A673 (cell line): ENCODE results near the gene SRSF5. TPM values are rescaled to one million over a fixed set of nuclear protein-coding genes. Genes with fewer than 3 reads are reported as not detected.

Source experiments
- BruUV-seq: library from RNA; stranded (reverse); fragments of 400-500 nt; replicated peaks from 2 replicates; lab custom pipeline; 2021; lab: Mats Ljungman, UMichigan
- CTCF ChIA-PET: fragments of 300-600 bp; sonication (Branson Sonifier 250); formaldehyde crosslinking; loops from one replicate; lab custom pipeline; 2022; ENCODE audit warnings: antibody characterized with exemption; lab: Charles Lee
- POLR2A ChIA-PET: fragments of 300-600 bp; sonication (Branson Sonifier 250); formaldehyde crosslinking; loops from one replicate; lab custom pipeline; 2022; ENCODE audit warnings: antibody characterized with exemption; ENCODE audit not compliant: low non-redundant PET; lab: Charles Lee
- DNase-seq: peaks from one replicate; pipeline ENCODE4 v3.0.0-alpha.2; 2015; ENCODE audit warnings: low spot score
- H3K27ac ChIP-seq: fragments of 200-600 bp; sonication (generic); 2 replicates; pipeline ENCODE4 v1.5.1; 2016; ENCODE audit warnings: mixed run types, low read depth, mild to moderate bottlenecking, mixed read lengths, antibody characterized with exemption, low read length; ENCODE audit not compliant: poor library complexity, severe bottlenecking
- H3K27me3 ChIP-seq: fragments of 200-600 bp; sonication (generic); replicated peaks from 2 replicates; pipeline ENCODE4 v1.6.1; 2017; ENCODE audit warnings: mixed run types, low read depth, mild to moderate bottlenecking, mixed read lengths, antibody characterized with exemption, low read length; ENCODE audit not compliant: insufficient read depth, poor library complexity
- H3K36me3 ChIP-seq: fragments of 200-600 bp; sonication (generic); 2 replicates; pipeline ENCODE4 v1.6.1; 2016; ENCODE audit warnings: mixed run types, mild to moderate bottlenecking, mixed read lengths, antibody characterized with exemption, low read length; ENCODE audit not compliant: insufficient read depth, poor library complexity, severe bottlenecking
- H3K4me1 ChIP-seq: fragments of 200-600 bp; sonication (generic); 2 replicates; pipeline ENCODE4 v1.6.1; 2017; ENCODE audit warnings: mixed run types, mild to moderate bottlenecking, mixed read lengths, antibody characterized with exemption, low read length; ENCODE audit not compliant: insufficient read depth, poor library complexity, severe bottlenecking
- H3K4me3 ChIP-seq: fragments of 200-600 bp; sonication (generic); 2 replicates; pipeline ENCODE4 v1.5.1; 2016; ENCODE audit warnings: low read depth, mixed run types, mild to moderate bottlenecking, mixed read lengths, low read length; ENCODE audit not compliant: poor library complexity, severe bottlenecking
- H3K9me3 ChIP-seq: fragments of 200-600 bp; sonication (generic); 2 replicates; pipeline ENCODE4 v1.6.1; 2016; ENCODE audit warnings: mixed run types, low read depth, mild to moderate bottlenecking, mixed read lengths, antibody characterized with exemption, low read length; ENCODE audit not compliant: poor library complexity, severe bottlenecking
- CTCF ChIP-seq: fragments of 300-800, 200-600 bp; sonication (generic); conservative IDR thresholded peaks from 2 replicates; pipeline ENCODE4 v1.5.1; 2017; ENCODE audit warnings: low read depth, mild to moderate bottlenecking, antibody characterized with exemption, low read length, moderate library complexity, mixed read lengths
- EZH2 ChIP-seq: fragments of 200-600 bp; sonication (generic); IDR thresholded peaks from 2 replicates; pipeline ENCODE4 v1.6.1; 2017; ENCODE audit warnings: borderline replicate concordance, low read depth, mild to moderate bottlenecking, mixed read lengths, antibody characterized with exemption, low read length; ENCODE audit not compliant: poor library complexity, severe bottlenecking
- intact Hi-C: fragments of 100-400 bp; cut with micrococcal nuclease; formaldehyde crosslinking; loops from one replicate; pipeline ENCODE4 v1.10.0; 2022; ENCODE audit not compliant: unreplicated experiment
- total RNA-seq: library from RNA; stranded (reverse); gene quantifications from 2 replicates; pipeline ENCODE4 v1.2.3, GENCODE V29; 2021

SRSF5 gene
- total RNA-seq, 1 experiment from 2014 or later: 324 TPM

- Histone ChIP-seq H3K36me3 (no peaks in the 10 kb centered on the region), H3K27ac (no peak overlapping the region), H3K4me3 (no peak overlapping the region), H3K4me1 (no peaks in the 10 kb centered on the region), H3K9me3 (no peaks in the 10 kb centered on the region), H3K27me3 (no peaks in the 10 kb centered on the region)
- no peak for DNase-seq
- intact Hi-C loops: no loop called here
- POLR2A ChIA-PET: no interaction called here
- no TSS peak for BruUV-seq
- CTCF ChIA-PET: no interaction called here
- TF ChIP-seq CTCF: no peak
- TF ChIP-seq EZH2: no peak
These were observed 27.8 kb downstream of the SRSF5 start for GRCh38 chr14:69794791-69795190.

GRCh38 chr14:69795691-69796090 is 28.7 kb downstream of the SRSF5 start:
- intact Hi-C loops: no loop called here
- H3K36me3 ChIP-seq: no peaks in the 10 kb centered on the region
- H3K4me1 ChIP-seq: no peaks in the 10 kb centered on the region
- no peak overlapping the region for H3K4me3 ChIP-seq
- TF ChIP-seq CTCF: no peak
- no peak for TF ChIP-seq EZH2
- no peak overlapping the region for H3K27ac ChIP-seq
- no peaks in the 10 kb centered on the region for H3K9me3 ChIP-seq
- ChIA-PET POLR2A (no interaction called here), CTCF (no interaction called here)
- BruUV-seq: no TSS peak
- DNase-seq: no peak
- H3K27me3 ChIP-seq: no peaks in the 10 kb centered on the region

GRCh38 chr14:69796797-69797500 is 30.0 kb downstream of the SRSF5 start, which contains the start of gene SLC10A1:
TSS of gene SLC10A1 (minus strand) at chr14:69797241. CDS start at chr14:69797155, 86 bp downstream.
- no peak for TF ChIP-seq EZH2
- no peak for TF ChIP-seq CTCF
- no peak for DNase-seq
- intact Hi-C loops: no loop called here
- Histone ChIP-seq H3K4me1 (no peaks in the 10 kb centered on the region), H3K4me3 (no peak within 1 kb of the TSS), H3K27me3 (no peaks in the 10 kb centered on the region), H3K36me3 (no peaks in the 10 kb centered on the region), H3K27ac (no peak within 1 kb of the TSS), H3K9me3 (no peaks in the 10 kb centered on the region)
- POLR2A ChIA-PET: no interaction called here
- CTCF ChIA-PET: no interaction called here
- no TSS peak for BruUV-seq
